Frontal cortex (tissue), 4 donors: ENCODE measurements around the gene CISD2. TPM values are rescaled to one million over a fixed set of nuclear protein-coding genes. Genes with fewer than 3 reads are reported as not detected.
"Not testable (repeated sequence)": the region's sequence is repeated elsewhere in the genome, so short reads cannot be mapped to it uniquely, and the experiment has no call there.

Experiments
- DNase-seq, 2 donors: peaks; one replicate each; pipeline ENCODE4 v3.0.0; 2012; ENCODE audit warnings: low spot score in 2 of 2
- FAIRE-seq: peaks from 2 replicates; lab custom pipeline; 2012; peaks lifted over from hg19 to GRCh38; lab: Jason Lieb, UNC
- total RNA-seq: library from RNA; depleted of rRNA; stranded (reverse); fragments of >200 nt; gene quantifications from one replicate; pipeline ENCODE4 v1.2.3, GENCODE V29; 2014
- donor health status: control.
- donor health status: control.
- donor health status: control.

Gene CISD2
- total RNA-seq, 1 donor from 2014 or later: 50.5 TPM

- no peak for FAIRE-seq
- DNase-seq: no peak
These were observed 21.1 kb upstream of the CISD2 start for GRCh38 chr4:102847687-102848086.

GRCh38 chr4:102849579-102850104 is 19.1 kb upstream of the CISD2 start:
- FAIRE-seq: no peak
- DNase-seq: no peak

- no peak for DNase-seq
- no peak for FAIRE-seq
These were observed 18.4 kb upstream of the CISD2 start for GRCh38 chr4:102850370-102850769.

GRCh38 chr4:102858828-102859464 is 9.8 kb upstream of the CISD2 start:
- FAIRE-seq: no peak
- DNase-seq: no peak

- no peak for FAIRE-seq
- DNase-seq: no peak
These were observed 8.0 kb upstream of the CISD2 start for GRCh38 chr4:102860611-102861324.

- DNase-seq: no peak
- peak; percentile 76 for FAIRE-seq
These were observed 6.8 kb upstream of the CISD2 start for GRCh38 chr4:102862016-102862415.

GRCh38 chr4:102862747-102863146 is 6.0 kb upstream of the CISD2 start:
- FAIRE-seq: no peak

GRCh38 chr4:102865327-102865726 is 3.5 kb upstream of the CISD2 start:
- FAIRE-seq, DNase-seq: not testable (repeated sequence)

More at GRCh38 chr4:102862747-102863146, 6.0 kb upstream of the CISD2 start:
- no peak for DNase-seq

- DNase-seq: no peak
- no peak for FAIRE-seq
These were observed 1.3 kb upstream of the CISD2 start for GRCh38 chr4:102867278-102868152.

- no peak for FAIRE-seq
These were observed 525 bp upstream of the CISD2 start for GRCh38 chr4:102868153-102868780.

GRCh38 chr4:102869569-102870197 is 891 bp downstream of the CISD2 start:
- FAIRE-seq: no peak
- peak in 1 of 2 donors; percentile 22 for DNase-seq

More at GRCh38 chr4:102868153-102868780, 525 bp upstream of the CISD2 start:
- no peak for DNase-seq

GRCh38 chr4:102871772-102872171 is 3.0 kb downstream of the CISD2 start:
- no peak for DNase-seq
- no peak for FAIRE-seq

GRCh38 chr4:102877477-102878106 is 8.8 kb downstream of the CISD2 start:
- FAIRE-seq, DNase-seq: not testable (repeated sequence)

GRCh38 chr4:102878349-102878748 is 9.6 kb downstream of the CISD2 start:
- DNase-seq, FAIRE-seq: not testable (repeated sequence)

- FAIRE-seq (no peak), DNase-seq (no peak)
These were observed 10.1 kb downstream of the CISD2 start for GRCh38 chr4:102878901-102879300.

GRCh38 chr4:102881343-102881742 is 12.6 kb downstream of the CISD2 start:
- FAIRE-seq (no peak), DNase-seq (no peak)

GRCh38 chr4:102883278-102883677 is 14.5 kb downstream of the CISD2 start:
- DNase-seq: no peak
- FAIRE-seq: no peak

- DNase-seq, FAIRE-seq: not testable (repeated sequence)
These were observed 19.8 kb downstream of the CISD2 start for GRCh38 chr4:102888570-102888969.

- not testable (repeated sequence) for DNase-seq, FAIRE-seq
These were observed 21.1 kb downstream of the CISD2 start for GRCh38 chr4:102889866-102890265.
